Gastroesophageal sphincter (tissue), 4 donors: Measurements from ENCODE around the gene PAM. TPM values are rescaled to one million over a fixed set of nuclear protein-coding genes. Genes with fewer than 3 reads are reported as not detected.
"Not testable (repeated sequence)": the region's sequence is repeated elsewhere in the genome, so short reads cannot be mapped to it uniquely, and the experiment has no call there.

Experiments
- ATAC-seq: fragments of 150-250 bp; one replicate; pipeline ENCODE4 v1.9.1; 2016; ENCODE audit warnings: mild to moderate bottlenecking, moderate library complexity
- H3K27ac ChIP-seq, 4 donors: fragments of 200-600 bp; sonication (generic) in 3 of 4; 1 replicate in 3 of 4; 2 replicates in 1 of 4; pipeline ENCODE4 v1.5.1; 2016 to 2019
- H3K27me3 ChIP-seq: fragments of 200-600 bp; sonication (generic); one replicate; pipeline ENCODE4 v1.5.1; 2019
- H3K36me3 ChIP-seq, 2 donors: fragments of 200-600 bp; sonication (generic); one replicate each; pipeline ENCODE4 v1.5.1; 2019; ENCODE audit warnings: control low read depth in 1 of 2
- H3K4me1 ChIP-seq, 3 donors: fragments of 200-600 bp; sonication (generic); 1 replicate in 2 of 3; 2 replicates in 1 of 3; pipeline ENCODE4 v1.5.1; 2016 to 2019; ENCODE audit warnings: control low read depth in 2 of 3
- H3K4me3 ChIP-seq, 2 donors: fragments of 200-600 bp; sonication (generic); one replicate each; pipeline ENCODE4 v1.5.1; 2019; ENCODE audit warnings: mild to moderate bottlenecking in 1 of 2, moderate library complexity in 1 of 2
- H3K9me3 ChIP-seq, 3 donors: fragments of 200-600 bp; sonication (generic); one replicate each; pipeline ENCODE4 v1.5.1; 2017 to 2019; ENCODE audit warnings: control low read depth in 2 of 3
- CTCF ChIP-seq, 4 experiments: fragments of 200-600 bp in 2 of 4; fragments of 450-650 bp in 2 of 4; sonication (generic) in 1 of 4; IDR thresholded peaks; one replicate each; pipeline ENCODE4 v1.5.1; 2017 to 2019; ENCODE audit warnings: antibody characterized with exemption in 4 of 4, mild to moderate bottlenecking in 2 of 4, moderate library complexity in 2 of 4
- EP300 ChIP-seq: sonication (generic); formaldehyde crosslinking; IDR thresholded peaks from one replicate; pipeline ENCODE4 v1.6.1; 2017; ENCODE audit warnings: antibody characterized with exemption, mild to moderate bottlenecking
- POLR2A ChIP-seq, 2 donors: fragments of 450-650 bp; IDR thresholded peaks; one replicate each; pipeline ENCODE4 v1.6.1; 2017; ENCODE audit warnings: antibody characterized with exemption in 2 of 2, mild to moderate bottlenecking in 2 of 2, moderate library complexity in 1 of 2
- POLR2AphosphoS5 ChIP-seq: sonication (generic); formaldehyde crosslinking; IDR thresholded peaks from one replicate; pipeline ENCODE4 v1.6.1; 2017; ENCODE audit warnings: antibody characterized with exemption
- WGBS, 2 donors: methylation state at CpG; one replicate each; pipeline ENCODE4 v1.1.5; 2018; ENCODE audit warnings: low coverage in 1 of 2; 5-methylcytosine and 5-hydroxymethylcytosine counted together
- total RNA-seq, 4 donors: library from RNA; depleted of rRNA; stranded (reverse); fragments of >200 nt; gene quantifications; one replicate each; pipeline ENCODE4 v1.1.0, GENCODE V29; 2016

Gene PAM
- total RNA-seq, 4 donors from 2014 or later, result 247 to 404 (median 311) TPM

- H3K4me3 ChIP-seq, result no peak overlapping the region
- H3K27me3 ChIP-seq, result no peaks in the 10 kb centered on the region
- WGBS, 2 donors, result 92 to 100% methylated on average over 1 of the region's 1 CpG
- TF ChIP-seq CTCF (IDR thresholded peaks at IDR 0.05), result no peak
- no peak for TF ChIP-seq POLR2A (IDR thresholded peaks at IDR 0.05)
- TF ChIP-seq EP300, result no peak
- no peak for TF ChIP-seq POLR2AphosphoS5
- ATAC-seq, result no peak
- no peaks in the 10 kb centered on the region for H3K9me3 ChIP-seq
- no peaks in the 10 kb centered on the region for H3K36me3 ChIP-seq
- H3K27ac ChIP-seq, result no peak overlapping the region
- peaks cover 0 to 15% (median 2%) of the 10 kb centered on the region in 3 donors for H3K4me1 ChIP-seq
These were observed 150.0 kb downstream of the PAM start for GRCh38 chr5:102905056-102905455.

- not testable (repeated sequence) for ATAC-seq, H3K4me3 ChIP-seq, H3K9me3 ChIP-seq, H3K27ac ChIP-seq, H3K27me3 ChIP-seq, H3K36me3 ChIP-seq
- no CpG with 5 or more reads among the region's 2 CpGs for WGBS, 2 donors
- peaks cover 13 to 35% (median 14%) of the 10 kb centered on the region in 3 donors for H3K4me1 ChIP-seq
These were observed 152.0 kb downstream of the PAM start for GRCh38 chr5:102907099-102907498.

- WGBS, 2 donors, result 34 to 39% methylated on average over 5 to 6 of the region's 6 CpGs
- peaks cover 13 to 32% (median 14%) of the 10 kb centered on the region in 3 donors for H3K4me1 ChIP-seq
- H3K36me3 ChIP-seq, result peaks cover 0 to 10% of the 10 kb centered on the region in 2 donors
- H3K27me3 ChIP-seq, result no peaks in the 10 kb centered on the region
- TF ChIP-seq POLR2AphosphoS5 (no peak), POLR2A (IDR thresholded peaks at IDR 0.05) (no peak), EP300 (no peak), CTCF (IDR thresholded peaks at IDR 0.05) (no peak)
- H3K9me3 ChIP-seq, result no peaks in the 10 kb centered on the region
- ATAC-seq, result no peak
- H3K4me3 ChIP-seq, result no peak overlapping the region
- H3K27ac ChIP-seq, result peak overlapping the region in 3 of 4 donors; percentile 34 to 53 (median 50)
These were observed 155.4 kb downstream of the PAM start for GRCh38 chr5:102910240-102911226.

GRCh38 chr5:102911973-102912372 is 156.9 kb downstream of the PAM start:
- H3K4me1 ChIP-seq, result peaks cover 13 to 32% (median 14%) of the 10 kb centered on the region in 3 donors
- no peak for TF ChIP-seq POLR2AphosphoS5
- no peak for TF ChIP-seq CTCF (IDR thresholded peaks at IDR 0.05)
- TF ChIP-seq POLR2A (IDR thresholded peaks at IDR 0.05), result no peak
- no peak for TF ChIP-seq EP300
- ATAC-seq, result peak; percentile 19
- peak overlapping the region in 2 of 4 donors; percentile 36 to 53 for H3K27ac ChIP-seq
- H3K9me3 ChIP-seq, result no peaks in the 10 kb centered on the region
- peaks cover 0 to 10% of the 10 kb centered on the region in 2 donors for H3K36me3 ChIP-seq
- WGBS, 2 donors, result 6 to 16% methylated on average over 2 of the region's 2 CpGs
- no peak overlapping the region for H3K4me3 ChIP-seq
- H3K27me3 ChIP-seq, result no peaks in the 10 kb centered on the region

GRCh38 chr5:102916109-102916508 is 161.0 kb downstream of the PAM start:
- no peaks in the 10 kb centered on the region for H3K9me3 ChIP-seq
- H3K4me3 ChIP-seq, result no peak overlapping the region
- H3K36me3 ChIP-seq, result peaks cover 0 to 10% of the 10 kb centered on the region in 2 donors
- no peak overlapping the region for H3K27ac ChIP-seq
- no peak for ATAC-seq
- H3K27me3 ChIP-seq, result no peaks in the 10 kb centered on the region
- TF ChIP-seq POLR2A (IDR thresholded peaks at IDR 0.05) (no peak), CTCF (IDR thresholded peaks at IDR 0.05) (no peak), EP300 (no peak), POLR2AphosphoS5 (no peak)
- H3K4me1 ChIP-seq, result peaks cover 5 to 23% (median 7%) of the 10 kb centered on the region in 3 donors
